ENCODE measurements around the gene CBL.
A peak's percentile ranks its signal among the peaks of the same experiment; 100 is the strongest.

CBL gene

GRCh38 chr11:119315131-119316015 lies 109.2 kb downstream of the CBL start:
- peak in 2 of 4 experiments; percentile 37 to 39 for DNase-seq

GRCh38 chr11:119316016-119316728 lies 110.0 kb downstream of the CBL start:
- DNase-seq: no peak

- DNase-seq: no peak
Observed at GRCh38 chr11:119316729-119317591, 110.8 kb downstream of the CBL start, which contains the start of gene MCAM. Gene MCAM (minus strand): TSS chr11:119317130. CDS start chr11:119317101, 29 bp downstream.

GRCh38 chr11:119317592-119318239 lies 111.6 kb downstream of the CBL start:
- no peak for DNase-seq

- no peak for DNase-seq
Observed at GRCh38 chr11:119318240-119319135, 112.3 kb downstream of the CBL start.

- no peak for DNase-seq
Observed at GRCh38 chr11:119319136-119319699, 113.1 kb downstream of the CBL start.

GRCh38 chr11:119319700-119320239 lies 113.6 kb downstream of the CBL start:
- no peak for DNase-seq

- no peak for DNase-seq
Observed at GRCh38 chr11:119320240-119320775, 114.2 kb downstream of the CBL start.

GRCh38 chr11:119320776-119321524 lies 114.8 kb downstream of the CBL start:
- DNase-seq: no peak

- DNase-seq: no peak
Observed at GRCh38 chr11:119322360-119322739, 116.2 kb downstream of the CBL start.

GRCh38 chr11:119322921-119323531 lies 116.9 kb downstream of the CBL start:
- DNase-seq: no peak

GRCh38 chr11:119323532-119324033 lies 117.4 kb downstream of the CBL start:
- peak; percentile 46 to 78 (median 61) for DNase-seq

GRCh38 chr11:119324189-119324588 lies 118.0 kb downstream of the CBL start:
- no peak for DNase-seq

- no peak for DNase-seq
Observed at GRCh38 chr11:119329320-119329719, 123.2 kb downstream of the CBL start.

- DNase-seq: no peak
Observed at GRCh38 chr11:119330237-119330636, 124.1 kb downstream of the CBL start.

GRCh38 chr11:119332111-119332765 lies 126.1 kb downstream of the CBL start:
- DNase-seq: no peak

- DNase-seq: peak; percentile 82 to 85 (median 83)
Observed at GRCh38 chr11:119334174-119334930, 128.2 kb downstream of the CBL start, which contains the start of gene RNF26. Gene RNF26 (plus strand): TSS chr11:119334527. CDS start chr11:119335123, 596 bp downstream.

Data from activated CD4-positive, CD25-positive, alpha-beta regulatory T cell (primary cell).